IPS-15b (cell line): ENCODE data around the gene VAC14.

Source experiments
- H3K27me3 ChIP-seq: one replicate; pipeline ENCODE4 v1.6.1; 2013; ENCODE audit warnings: low read length; ENCODE audit not compliant: control insufficient read depth, insufficient read depth
- H3K36me3 ChIP-seq: one replicate; pipeline ENCODE4 v1.6.1; 2013; ENCODE audit warnings: low read length; ENCODE audit not compliant: control insufficient read depth, insufficient read depth
- H3K4me1 ChIP-seq: one replicate; pipeline ENCODE4 v1.6.1; 2013; ENCODE audit warnings: mild to moderate bottlenecking, low read length; ENCODE audit not compliant: control insufficient read depth, insufficient read depth
- H3K4me3 ChIP-seq: one replicate; pipeline ENCODE4 v1.5.1; 2013; ENCODE audit warnings: low read depth, low read length
- H3K9ac ChIP-seq: one replicate; pipeline ENCODE4 v1.6.1; 2013; ENCODE audit warnings: low read depth, mild to moderate bottlenecking, low read length
- H3K9me3 ChIP-seq: one replicate; pipeline ENCODE4 v1.6.1; 2013; ENCODE audit warnings: mild to moderate bottlenecking, low read length; ENCODE audit not compliant: control insufficient read depth, insufficient read depth

The VAC14 gene

GRCh38 chr16:70708366-70709246, 92.4 kb downstream of the VAC14 start:
- Histone ChIP-seq H3K9me3 (no peaks in the 10 kb centered on the region), H3K9ac (no peak overlapping the region), H3K27me3 (no peaks in the 10 kb centered on the region), H3K36me3 (peaks cover 5% of the 10 kb centered on the region), H3K4me1 (peaks cover 2% of the 10 kb centered on the region), H3K4me3 (no peak overlapping the region)

- Histone ChIP-seq H3K4me3 (no peak overlapping the region), H3K9ac (no peak overlapping the region), H3K9me3 (no peaks in the 10 kb centered on the region), H3K36me3 (peaks cover 5% of the 10 kb centered on the region), H3K27me3 (no peaks in the 10 kb centered on the region), H3K4me1 (no peaks in the 10 kb centered on the region)
Measured at GRCh38 chr16:70706948-70707465, 94.0 kb downstream of the VAC14 start.

- Histone ChIP-seq H3K27me3 (no peaks in the 10 kb centered on the region), H3K9ac (no peak overlapping the region), H3K9me3 (no peaks in the 10 kb centered on the region), H3K36me3 (no peaks in the 10 kb centered on the region), H3K4me1 (no peaks in the 10 kb centered on the region), H3K4me3 (no peak overlapping the region)
Measured at GRCh38 chr16:70705056-70705455, 95.9 kb downstream of the VAC14 start.

- Histone ChIP-seq H3K9ac (no peak overlapping the region), H3K4me3 (no peak overlapping the region), H3K36me3 (no peaks in the 10 kb centered on the region), H3K9me3 (no peaks in the 10 kb centered on the region), H3K27me3 (no peaks in the 10 kb centered on the region), H3K4me1 (no peaks in the 10 kb centered on the region)
Measured at GRCh38 chr16:70704586-70704985, 96.4 kb downstream of the VAC14 start.

GRCh38 chr16:70703835-70704381, 97.0 kb downstream of the VAC14 start:
- Histone ChIP-seq H3K27me3 (no peaks in the 10 kb centered on the region), H3K4me3 (no peak overlapping the region), H3K4me1 (no peaks in the 10 kb centered on the region), H3K9ac (peak overlapping the region; percentile 32), H3K9me3 (no peaks in the 10 kb centered on the region), H3K36me3 (no peaks in the 10 kb centered on the region)

GRCh38 chr16:70703041-70703834, 97.7 kb downstream of the VAC14 start:
- Histone ChIP-seq H3K9ac (no peak overlapping the region), H3K9me3 (no peaks in the 10 kb centered on the region), H3K27me3 (no peaks in the 10 kb centered on the region), H3K4me3 (no peak overlapping the region), H3K4me1 (no peaks in the 10 kb centered on the region), H3K36me3 (peaks cover 5% of the 10 kb centered on the region)

GRCh38 chr16:70702624-70703023, 98.3 kb downstream of the VAC14 start:
- no peaks in the 10 kb centered on the region for H3K27me3 ChIP-seq
- no peaks in the 10 kb centered on the region for H3K9me3 ChIP-seq
- no peak overlapping the region for H3K4me3 ChIP-seq
- no peaks in the 10 kb centered on the region for H3K4me1 ChIP-seq
- H3K36me3 ChIP-seq, result peaks cover 11% of the 10 kb centered on the region
- H3K9ac ChIP-seq, result no peak overlapping the region

GRCh38 chr16:70701998-70702397, 99.0 kb downstream of the VAC14 start:
- Histone ChIP-seq H3K4me1 (no peaks in the 10 kb centered on the region), H3K27me3 (no peaks in the 10 kb centered on the region), H3K9ac (no peak overlapping the region), H3K4me3 (no peak overlapping the region), H3K9me3 (no peaks in the 10 kb centered on the region), H3K36me3 (peaks cover 14% of the 10 kb centered on the region)

- no peak overlapping the region for H3K4me3 ChIP-seq
- H3K36me3 ChIP-seq, result peaks cover 14% of the 10 kb centered on the region
- no peaks in the 10 kb centered on the region for H3K9me3 ChIP-seq
- H3K4me1 ChIP-seq, result no peaks in the 10 kb centered on the region
- no peak overlapping the region for H3K9ac ChIP-seq
- no peaks in the 10 kb centered on the region for H3K27me3 ChIP-seq
Measured at GRCh38 chr16:70701596-70701995, 99.4 kb downstream of the VAC14 start.

GRCh38 chr16:70701036-70701435, 99.9 kb downstream of the VAC14 start:
- Histone ChIP-seq H3K9me3 (no peaks in the 10 kb centered on the region), H3K4me1 (no peaks in the 10 kb centered on the region), H3K27me3 (no peaks in the 10 kb centered on the region), H3K9ac (no peak overlapping the region), H3K4me3 (no peak overlapping the region), H3K36me3 (peaks cover 14% of the 10 kb centered on the region)

- Histone ChIP-seq H3K27me3 (no peaks in the 10 kb centered on the region), H3K9me3 (no peaks in the 10 kb centered on the region), H3K36me3 (peaks cover 17% of the 10 kb centered on the region), H3K4me3 (no peak overlapping the region), H3K4me1 (peaks cover 4% of the 10 kb centered on the region), H3K9ac (no peak overlapping the region)
Measured at GRCh38 chr16:70700101-70701020, 100.6 kb downstream of the VAC14 start.
